HepG2 (cell line): ENCODE data around the gene NPB.

Experiments
- CCAR2 ChIP-seq: fragments of 200-400 bp; formaldehyde crosslinking; optimal IDR thresholded peaks from 2 replicates; pipeline ENCODE3; 2018; ENCODE audit warnings: low read depth, mild to moderate bottlenecking, low read length, moderate library complexity
- CTCF ChIP-seq: sonication (generic); formaldehyde crosslinking; IDR thresholded peaks from 2 replicates; pipeline ENCODE4 v1.5.0; 2020; ENCODE audit warnings: mild to moderate bottlenecking, missing genetic modification reagents, moderate library complexity
- MAX ChIP-seq: IDR thresholded peaks from 2 replicates; pipeline ENCODE4 v1.6.1; 2012; ENCODE audit warnings: inconsistent platforms
- MTERF4 ChIP-seq: sonication (generic); formaldehyde crosslinking; IDR thresholded peaks from 2 replicates; pipeline ENCODE4 v1.8.0; 2023; ENCODE audit warnings: mild to moderate bottlenecking, missing genetic modification reagents
- ZBTB43 ChIP-seq: sonication (generic); formaldehyde crosslinking; conservative IDR thresholded peaks from 2 replicates; pipeline ENCODE4 v1.4.0; 2020; ENCODE audit warnings: missing genetic modification reagents
- ZNF138 ChIP-seq: sonication (generic); formaldehyde crosslinking; IDR thresholded peaks from 2 replicates; pipeline ENCODE4 v1.5.0; 2020; ENCODE audit warnings: mild to moderate bottlenecking, low read depth, missing genetic modification reagents
- ZNF670 ChIP-seq: sonication (generic); formaldehyde crosslinking; IDR thresholded peaks from 2 replicates; pipeline ENCODE4 v1.8.0; 2022; ENCODE audit warnings: mild to moderate bottlenecking, missing genetic modification reagents, borderline replicate concordance

GRCh38 chr17:81906476-81907218 lies 4.6 kb downstream of the NPB start:
- TF ChIP-seq ZNF138 (CRISPR knock-in tag) (no peak), ZNF670 (CRISPR knock-in tag) (no peak), CCAR2 (no peak), MAX (no peak), CTCF (peak; percentile 59), ZBTB43 (CRISPR knock-in tag) (no peak), MTERF4 (CRISPR knock-in tag) (no peak)
